Inflammatory macrophage (primary cell): ENCODE results near the gene TSPAN33.
"Not testable (repeated sequence)": the region's sequence is repeated elsewhere in the genome, so short reads cannot be mapped to it uniquely, and the experiment has no call there.

Experiments
- DNase-seq, 2 donors: peaks; one replicate each; pipeline ENCODE4 v3.0.0-alpha.2; 2020 to 2022

The TSPAN33 gene

DNA sequence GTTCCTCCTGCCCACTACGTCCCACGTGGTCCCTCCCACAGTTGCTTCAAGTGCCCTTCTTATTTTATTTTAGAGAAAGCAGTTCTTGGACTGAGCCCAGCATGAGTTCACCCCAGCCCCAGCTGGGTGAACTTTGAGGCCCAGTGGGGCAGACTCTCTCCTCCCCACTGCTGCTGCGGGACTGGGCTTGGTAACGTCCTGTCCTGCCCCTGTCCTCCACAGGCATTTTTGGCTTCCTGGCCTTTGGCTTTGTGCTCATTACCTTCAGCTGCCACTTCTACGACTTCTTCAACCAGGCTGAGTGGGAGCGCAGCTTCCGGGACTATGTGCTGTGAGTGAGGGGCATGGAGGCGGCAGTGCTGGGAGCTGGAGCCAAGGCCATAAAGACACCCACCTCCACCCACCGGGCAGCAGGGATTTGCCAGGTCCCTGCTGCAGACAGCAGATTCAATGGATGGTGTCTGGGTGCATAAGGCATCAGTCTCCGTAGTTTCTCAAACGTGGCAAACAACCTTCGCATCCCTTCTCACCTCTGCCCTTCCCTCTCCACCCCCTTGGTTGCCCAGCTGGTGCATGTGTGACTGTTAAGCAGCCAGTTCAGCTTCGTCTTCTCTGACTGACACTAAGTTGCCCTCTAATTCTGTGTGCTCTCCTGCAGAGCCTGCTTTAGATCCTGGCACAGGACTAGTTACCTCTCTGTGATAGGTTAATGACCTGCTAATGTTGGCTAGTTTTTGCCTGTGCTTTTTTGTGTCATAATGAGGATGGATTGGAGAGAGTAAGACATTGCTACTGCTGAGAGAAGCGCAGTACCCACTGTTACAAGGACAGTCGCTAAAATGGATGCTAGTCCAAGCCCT is 64.8 kb downstream of the TSPAN33 start:
- no peak for DNase-seq

DNA sequence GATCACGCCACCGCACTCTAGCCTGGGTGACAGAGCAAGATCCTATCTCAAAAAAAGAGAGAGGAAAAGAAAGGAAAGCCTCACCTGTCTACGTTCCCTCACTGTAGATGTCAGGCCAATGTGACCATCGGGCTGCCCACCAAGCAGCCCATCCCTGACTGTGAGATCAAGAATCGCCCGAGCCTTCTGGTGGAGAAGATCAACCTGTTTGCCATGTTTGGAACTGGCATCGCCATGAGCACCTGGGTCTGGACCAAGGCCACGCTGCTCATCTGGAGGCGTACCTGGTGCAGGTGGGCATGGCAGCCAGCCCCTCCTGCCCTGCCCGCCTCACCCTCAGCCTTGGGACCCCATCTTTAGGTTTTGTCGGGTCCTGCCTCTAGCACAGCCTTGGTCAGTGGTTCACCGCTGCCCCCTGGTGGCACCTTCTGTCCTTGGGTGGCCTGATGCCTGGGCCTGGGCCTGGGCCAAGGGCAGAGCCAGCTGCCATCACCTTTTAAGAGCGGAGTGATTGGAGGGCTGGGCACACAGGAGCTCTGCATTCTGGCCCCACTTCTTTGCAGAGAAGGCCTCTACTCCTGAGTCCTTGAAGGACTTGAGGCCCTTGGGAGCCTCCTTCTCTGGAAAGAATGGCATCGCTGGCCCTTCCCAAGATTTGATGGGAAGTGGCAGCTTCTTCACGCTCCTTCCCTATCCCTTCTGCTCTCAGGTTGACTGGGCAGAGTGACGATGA is 65.9 kb downstream of the TSPAN33 start:
- DNase-seq: peak; percentile 70 to 75

DNA sequence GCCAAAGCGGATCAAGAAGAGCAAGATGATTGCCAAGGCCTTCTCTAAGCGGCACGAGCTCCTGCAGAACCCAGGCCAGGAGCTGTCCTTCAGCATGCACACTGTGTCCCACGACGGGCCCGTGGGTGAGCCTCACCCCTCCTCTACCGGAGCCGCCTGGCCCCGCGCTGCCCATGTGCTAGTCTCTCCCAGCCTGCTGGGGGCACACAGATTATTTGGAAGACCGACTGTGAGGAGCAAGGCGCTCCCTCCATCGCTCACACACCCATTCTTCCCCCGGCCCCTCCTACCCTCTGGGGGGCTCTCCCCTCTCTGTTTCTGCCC is 66.4 kb downstream of the TSPAN33 start:
- no peak for DNase-seq

- no peak for DNase-seq
Observed at GRCh38 chr7:129212126-129212525, 67.6 kb downstream of the TSPAN33 start.

GRCh38 chr7:129212596-129212995 is 68.1 kb downstream of the TSPAN33 start:
- DNase-seq: no peak

DNA sequence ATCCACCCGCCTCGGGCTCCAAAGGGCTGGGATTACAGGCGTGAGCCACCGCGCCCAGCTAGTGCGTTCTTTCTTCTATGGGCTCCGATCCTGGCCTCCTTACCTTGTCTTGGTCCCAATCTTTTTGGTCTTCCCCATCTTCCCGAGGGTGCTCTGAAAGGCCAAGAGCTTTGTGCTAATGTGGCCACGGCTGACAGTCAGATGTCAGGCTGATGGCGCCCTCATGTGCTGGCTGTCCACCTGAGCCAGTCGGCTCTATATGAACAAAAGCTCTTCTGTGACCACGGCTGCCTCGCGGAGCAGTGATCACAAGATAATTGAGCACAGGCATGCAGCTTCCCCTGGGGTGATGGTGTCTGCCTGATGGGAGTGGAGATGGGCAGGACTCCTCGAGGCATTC is 69.3 kb downstream of the TSPAN33 start:
- peak in 1 of 2 donors; percentile 30 for DNase-seq

DNA sequence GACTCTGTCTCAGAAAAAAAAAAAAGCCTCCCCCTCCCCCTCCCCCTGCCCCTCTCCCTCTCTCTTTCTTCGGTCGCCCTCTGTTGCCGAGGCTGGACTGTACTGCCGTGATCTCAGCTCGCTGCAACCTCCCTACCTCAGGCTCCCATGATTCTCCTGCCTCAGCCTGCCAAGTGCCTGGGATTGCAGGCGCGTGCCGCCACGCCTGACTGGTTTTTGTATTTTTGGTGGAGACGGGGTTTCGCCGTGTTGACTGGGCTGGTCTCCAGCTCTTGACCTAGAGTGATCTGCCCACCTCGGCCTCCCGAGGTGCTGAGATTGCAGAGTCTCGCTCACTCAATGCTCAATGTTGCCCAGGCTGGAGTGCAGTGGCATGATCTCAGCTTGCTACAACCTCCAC is 71.2 kb downstream of the TSPAN33 start:
- not testable (repeated sequence) for DNase-seq

- DNase-seq: not testable (repeated sequence)
Observed at GRCh38 chr7:129216101-129216715, 71.7 kb downstream of the TSPAN33 start.

- not testable (repeated sequence) for DNase-seq
Observed at GRCh38 chr7:129216821-129217416, 72.4 kb downstream of the TSPAN33 start.

DNA sequence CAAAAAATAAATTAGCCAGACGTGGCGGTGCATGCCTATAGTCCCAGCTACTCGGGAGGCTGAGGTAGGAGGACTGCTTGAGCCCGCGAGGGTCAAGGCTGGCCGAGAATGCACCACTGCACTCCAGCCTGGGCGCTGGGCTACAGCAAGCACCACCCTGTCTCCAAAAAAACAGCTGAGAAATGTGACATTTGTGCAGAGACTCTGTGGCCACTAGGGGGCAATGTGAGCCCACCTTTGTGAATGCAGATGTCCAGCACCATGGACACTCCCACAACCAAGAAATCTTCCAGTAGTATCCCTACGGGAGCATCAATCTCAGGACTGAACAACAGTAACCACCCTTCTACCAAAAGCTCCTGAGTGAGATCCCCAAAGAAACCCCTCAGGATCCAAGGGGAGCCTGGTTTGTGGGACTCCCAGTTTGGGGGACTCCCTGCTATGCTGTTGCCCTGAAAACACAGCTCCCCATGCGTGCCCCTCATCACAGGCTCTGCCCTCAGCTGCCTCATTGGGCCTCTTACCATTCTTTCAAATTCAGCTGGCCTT is 74.1 kb downstream of the TSPAN33 start:
- DNase-seq: peak; percentile 84 to 87

DNA sequence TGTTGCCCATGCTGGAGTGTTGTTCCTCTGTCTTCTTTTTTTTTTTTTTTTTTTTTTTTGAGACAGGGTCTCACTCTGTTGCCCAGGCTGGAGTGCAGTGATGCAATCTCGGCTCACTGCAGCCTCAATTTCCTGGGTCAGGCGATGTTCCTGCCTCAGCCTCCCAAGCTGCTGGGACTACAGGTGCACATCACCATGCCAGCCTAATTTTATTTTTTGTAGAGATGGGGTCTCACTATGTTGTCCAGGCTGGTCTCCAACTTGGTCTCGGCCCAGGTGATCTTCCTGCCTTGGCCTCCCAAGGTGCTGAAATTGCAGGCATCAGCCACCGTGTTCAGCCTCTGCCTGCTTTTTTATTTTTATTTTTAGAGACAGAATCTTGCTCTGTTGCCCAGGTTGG is 74.7 kb downstream of the TSPAN33 start:
- not testable (repeated sequence) for DNase-seq
